T1000 (cell line): ENCODE data around the gene HOXC10.

Experiments
- DNase-seq: peaks from one replicate; lab custom pipeline; 2025; ENCODE audit warnings: mixed read lengths; lab: John Stamatoyannopoulos, UW

The HOXC10 gene

DNA sequence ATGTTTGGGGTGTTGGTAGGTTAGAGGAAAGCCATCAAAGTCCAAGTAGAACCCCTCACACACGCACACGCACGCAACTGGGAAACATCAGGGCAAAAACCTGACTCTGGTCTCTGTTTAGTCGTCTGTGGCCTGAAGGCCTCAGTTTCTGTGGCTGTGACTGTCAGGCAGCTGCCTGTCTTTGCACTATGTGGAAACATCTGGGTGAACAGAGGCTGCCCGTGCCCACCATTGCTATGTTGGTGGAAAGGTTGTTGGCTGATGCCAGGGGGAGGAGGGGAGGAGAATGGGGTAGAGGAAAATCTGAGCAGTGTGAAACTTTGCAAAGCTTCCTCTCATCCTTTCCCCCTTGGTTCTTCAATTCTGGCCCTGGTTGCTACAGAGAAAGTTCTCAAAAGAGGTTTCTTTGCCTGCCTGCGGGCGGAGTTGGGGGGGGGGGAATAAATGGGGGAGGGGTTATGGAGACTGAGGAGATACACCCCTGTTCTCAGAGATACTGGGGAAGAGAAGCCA is 7.5 kb downstream of the HOXC10 start:
- no peak for DNase-seq

DNA sequence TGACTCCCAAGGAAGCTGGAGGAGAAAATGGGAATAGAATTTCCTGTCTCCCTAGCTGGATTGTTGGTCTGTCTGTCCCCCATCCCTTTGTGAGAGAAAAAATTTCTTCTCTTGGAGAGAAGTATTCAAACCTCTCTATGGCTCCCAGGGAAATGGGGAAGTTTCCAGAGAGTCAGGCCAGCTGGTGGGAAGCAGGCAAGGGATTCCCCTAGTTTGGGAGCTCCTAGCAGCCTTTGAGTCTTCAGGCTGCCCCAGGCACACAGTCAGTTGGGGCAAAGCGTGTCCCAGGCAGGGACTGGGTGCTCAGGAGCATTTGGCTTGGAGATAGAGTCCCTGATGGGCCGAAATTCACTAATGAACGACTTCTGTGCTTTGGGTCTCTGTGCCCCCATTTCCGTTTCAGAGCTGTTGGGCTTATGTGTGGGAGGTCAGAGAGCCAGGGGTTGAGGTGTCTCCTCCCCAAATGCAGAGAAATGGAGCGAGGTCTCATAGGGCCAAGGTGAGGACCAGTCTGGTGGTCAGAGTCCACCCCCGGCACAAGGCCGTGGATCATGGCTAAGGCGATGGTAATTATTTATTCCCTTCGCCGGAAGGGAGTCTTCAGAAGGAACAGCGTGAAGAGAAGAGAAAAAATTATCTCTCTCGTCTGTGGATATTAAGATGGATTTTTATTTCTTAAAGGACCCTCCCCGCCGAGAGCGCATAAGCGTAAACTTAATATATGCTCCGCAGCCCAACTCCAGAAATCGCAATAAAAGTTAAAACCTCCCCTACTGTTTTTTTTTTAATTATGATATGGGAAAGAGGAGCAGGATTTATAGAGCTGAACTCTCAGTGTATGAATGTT is 8.4 kb downstream of the HOXC10 start:
- no peak for DNase-seq

DNA sequence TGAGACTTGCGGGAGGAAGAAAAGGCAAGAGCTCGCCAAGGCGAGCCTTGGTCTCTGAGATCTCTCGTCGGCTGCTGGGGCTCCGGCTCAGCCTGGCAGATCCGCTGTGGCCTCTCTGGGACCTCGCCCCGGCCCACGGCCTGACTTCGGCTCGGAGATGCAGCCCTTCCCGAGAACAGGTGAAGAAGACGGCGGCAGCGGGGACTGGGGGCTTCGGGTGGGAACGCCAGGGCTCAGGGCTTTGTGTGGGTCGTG is 9.0 kb downstream of the HOXC10 start:
- DNase-seq = no peak

DNA sequence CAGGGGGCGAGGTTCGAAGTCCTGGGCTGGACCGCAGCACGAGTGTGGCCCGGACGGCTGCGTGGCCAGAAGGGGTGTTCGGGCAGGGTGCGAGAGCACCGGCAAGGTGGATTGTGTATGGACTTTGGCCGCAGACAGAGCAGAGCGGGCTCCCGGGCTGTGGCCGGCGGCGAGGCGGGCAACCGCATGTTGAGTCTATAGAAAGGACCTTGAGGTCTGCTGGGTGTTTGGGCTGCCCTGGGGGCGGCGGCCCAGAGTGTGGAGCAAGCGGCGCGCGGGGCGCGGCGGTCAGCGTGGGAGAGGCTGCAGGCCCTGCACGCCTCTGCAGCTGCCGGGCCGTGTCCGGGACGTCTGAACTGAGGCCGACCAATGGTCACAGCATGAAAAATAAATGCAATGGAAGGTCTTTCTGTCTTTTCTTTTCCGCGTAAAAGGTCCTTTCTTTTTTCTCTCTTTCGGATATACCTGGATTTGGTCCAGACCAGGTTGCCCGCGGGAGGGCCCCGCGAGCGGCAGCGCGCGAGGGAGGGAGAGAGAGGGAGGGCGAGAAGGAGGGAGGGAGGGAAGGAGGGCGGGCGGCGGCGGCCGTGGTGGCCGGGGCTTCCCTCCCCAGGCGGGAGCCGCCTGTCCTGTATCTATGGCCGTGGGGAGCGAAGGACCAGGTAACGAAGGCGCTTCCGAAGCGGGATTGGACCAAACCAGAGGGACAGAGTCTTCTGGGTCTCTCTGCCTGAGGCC is 9.5 kb downstream of the HOXC10 start:
- DNase-seq = no peak

DNA sequence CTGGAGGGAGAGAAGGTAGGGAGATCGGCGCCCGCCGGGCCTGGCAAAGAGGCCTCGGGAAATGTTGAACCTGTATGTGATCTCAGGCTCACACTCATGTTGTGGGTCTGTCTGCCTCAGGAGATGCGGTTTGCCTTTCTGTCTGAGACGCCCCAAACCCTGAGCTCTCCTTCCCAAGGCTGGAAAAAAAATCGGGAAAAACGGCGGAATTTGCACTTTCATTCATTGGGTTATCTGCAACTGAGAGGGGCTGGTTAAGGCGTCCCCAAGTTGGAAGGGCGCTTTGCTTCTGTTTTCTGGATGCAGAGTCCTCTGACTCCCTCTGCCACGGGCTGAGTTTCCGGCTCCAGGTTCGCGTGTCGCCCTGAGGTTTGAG is 10.0 kb downstream of the HOXC10 start:
- DNase-seq = no peak

DNA sequence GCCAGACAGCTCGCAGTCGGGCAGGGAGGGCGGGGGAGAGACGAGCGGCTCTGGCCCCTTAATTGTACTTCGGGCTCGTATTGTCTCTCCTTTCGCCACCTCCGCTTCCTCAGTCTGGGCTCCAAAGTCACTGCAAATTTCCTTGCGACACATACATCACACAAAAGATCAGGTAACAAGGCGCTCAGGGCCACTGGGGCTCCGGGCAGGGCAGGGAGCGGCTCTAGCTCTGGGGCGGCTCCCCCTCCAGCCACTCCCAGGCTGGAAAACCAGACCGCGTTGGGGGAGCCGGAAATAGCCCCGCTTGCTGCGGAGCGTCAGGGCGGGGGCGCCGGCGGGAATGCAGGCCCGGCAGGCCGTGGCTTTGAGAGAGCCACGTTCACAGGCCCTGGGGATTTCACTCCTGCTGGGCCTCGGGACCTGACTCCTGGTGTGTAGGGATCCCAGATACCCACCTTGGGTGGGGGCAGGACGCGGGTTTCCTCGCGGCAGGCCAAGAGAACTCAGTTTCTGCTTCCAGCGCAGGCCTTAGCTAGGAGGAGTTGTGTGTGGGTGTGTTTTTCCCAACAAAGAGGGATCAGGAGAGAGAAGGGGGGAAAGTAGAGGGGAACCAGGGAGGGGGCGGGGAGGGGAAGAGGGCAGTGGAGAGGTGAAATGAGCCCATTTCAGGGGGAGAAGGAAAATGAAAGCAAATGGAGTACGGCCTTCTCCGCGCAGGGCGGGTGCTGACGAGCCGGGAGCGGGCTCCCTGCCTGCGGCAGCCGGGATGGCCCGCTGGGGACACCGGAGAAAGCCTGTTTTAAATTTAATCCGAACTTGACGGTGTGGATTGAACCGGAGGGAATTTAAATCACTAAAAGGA is 10.7 kb downstream of the HOXC10 start:
- no peak for DNase-seq

DNA sequence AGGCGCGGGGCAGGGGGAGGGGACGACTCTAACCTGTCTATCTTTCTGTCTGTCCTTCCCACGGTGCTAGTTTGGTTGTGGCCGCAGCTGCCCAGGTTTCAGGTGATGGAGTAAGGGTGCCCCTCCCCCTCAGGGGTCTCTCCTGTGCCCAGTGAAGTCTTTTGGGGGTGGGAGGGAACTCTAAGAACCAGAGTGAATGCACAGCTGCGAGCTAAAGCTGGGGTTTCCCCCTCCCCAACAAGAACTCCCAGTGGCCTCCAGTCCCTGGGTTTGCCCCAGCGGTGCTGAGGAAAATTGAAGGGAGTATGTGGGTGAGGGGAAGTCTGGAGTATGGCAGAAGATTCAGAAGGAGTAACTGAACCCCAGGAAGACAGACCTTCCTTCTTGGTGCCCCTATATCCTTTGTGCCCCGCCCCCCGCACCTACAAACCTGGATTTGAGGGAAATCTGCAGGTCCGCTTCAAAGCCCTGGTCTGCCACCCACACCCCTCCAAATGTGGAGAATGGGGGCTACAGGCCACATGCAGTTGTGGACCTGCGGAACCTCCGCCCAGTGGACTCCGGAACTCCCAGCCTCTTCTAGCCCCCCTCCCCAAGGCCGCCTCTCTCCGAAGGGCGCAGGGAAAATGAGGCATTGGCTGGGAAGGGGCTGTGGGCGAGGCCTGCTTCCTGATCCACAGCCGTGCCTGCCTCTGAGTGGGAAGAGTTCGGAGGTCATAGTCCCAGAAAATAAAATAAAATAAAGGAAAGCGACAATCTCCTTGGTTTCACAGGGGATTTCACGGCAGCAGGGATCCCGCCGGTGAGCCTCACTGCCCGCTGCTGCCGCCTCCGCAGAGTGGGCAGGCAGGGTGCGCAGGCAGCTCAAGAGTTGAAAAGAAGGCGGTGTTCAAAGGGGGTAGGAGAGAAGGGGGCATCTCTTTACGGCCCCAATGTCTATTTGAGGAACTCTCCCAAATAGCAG is 11.6 kb downstream of the HOXC10 start:
- no peak for DNase-seq

DNA sequence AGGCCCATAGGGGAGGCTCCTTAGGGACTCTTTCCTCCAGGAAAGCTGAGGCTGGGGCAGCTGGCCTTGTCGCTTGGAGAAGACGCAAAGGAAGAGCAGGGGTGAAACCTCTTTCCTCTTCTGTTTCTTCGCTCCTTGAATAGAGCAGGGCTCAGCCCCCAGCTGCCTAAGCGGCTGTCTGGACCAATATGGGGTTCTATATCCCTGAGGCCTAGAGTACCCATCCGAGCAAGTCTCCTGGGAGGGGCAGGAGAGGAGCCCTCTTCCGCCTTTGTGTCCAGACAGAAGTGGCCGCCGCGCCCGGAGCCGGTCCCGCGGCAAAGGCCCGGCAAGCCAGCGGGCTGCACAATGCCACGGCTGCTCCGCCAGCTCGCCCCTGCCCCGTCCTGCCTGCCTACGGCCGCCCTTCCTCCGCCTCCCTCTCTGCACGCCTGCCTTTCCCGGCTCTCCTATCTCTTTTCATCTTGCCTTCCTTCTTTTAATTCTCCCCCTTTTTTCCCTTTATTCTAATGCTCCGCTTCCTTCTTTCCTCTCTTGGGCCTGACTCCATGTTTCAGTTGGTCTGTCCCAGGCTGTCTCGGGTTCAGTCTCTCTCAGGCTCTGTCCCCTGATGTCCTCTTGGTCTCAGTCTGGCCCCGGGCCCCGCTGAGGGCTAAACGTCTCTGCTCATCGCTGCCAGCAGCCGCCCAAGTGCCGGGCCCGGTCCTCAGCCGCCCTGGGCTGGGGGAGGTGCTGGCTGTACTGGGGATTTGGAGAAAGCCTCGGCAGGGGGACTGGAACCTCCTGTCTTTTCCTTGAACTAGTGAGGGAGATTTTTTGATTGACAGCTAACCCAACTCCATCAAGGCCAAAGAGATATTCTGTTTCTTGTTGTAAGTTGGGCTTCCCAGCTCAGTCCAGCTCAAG is 12.5 kb downstream of the HOXC10 start:
- DNase-seq = no peak

DNA sequence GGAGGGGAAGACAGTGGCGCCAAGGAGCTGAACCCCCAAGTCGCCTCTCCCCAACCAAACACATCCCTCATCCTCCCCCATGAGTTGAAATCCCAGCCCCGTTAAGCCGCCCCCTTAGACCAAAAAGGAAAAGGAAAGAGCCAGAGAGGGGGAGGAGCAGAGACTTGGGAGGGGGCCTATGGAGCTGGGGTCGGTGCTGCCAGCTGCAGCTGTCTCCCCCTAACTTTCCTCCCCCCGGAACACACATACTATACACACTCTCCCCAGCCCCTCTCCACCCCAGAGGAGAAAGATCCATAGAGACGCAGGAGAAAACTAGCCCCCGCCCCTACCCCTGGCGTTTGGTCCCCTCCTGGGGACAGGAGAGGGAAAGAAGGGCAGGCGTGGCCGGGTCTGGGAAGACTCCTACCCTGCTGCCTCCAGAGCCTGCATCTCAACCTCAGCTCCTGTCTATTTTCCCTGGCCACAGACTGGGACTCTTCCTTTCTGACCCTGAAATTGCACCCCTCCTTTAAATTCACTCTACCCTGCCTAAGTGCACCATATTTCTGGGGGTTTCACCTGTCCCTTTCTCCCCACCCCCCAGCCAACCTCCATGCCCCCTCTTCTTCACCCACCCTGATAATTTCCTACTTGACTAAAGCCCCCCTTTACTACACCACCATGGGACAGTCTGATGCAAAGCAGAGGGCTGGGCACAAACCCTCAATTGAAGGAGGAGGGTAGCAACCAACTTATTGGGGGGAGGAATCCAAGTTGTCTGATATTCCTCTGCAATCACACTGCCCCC is 13.4 kb downstream of the HOXC10 start:
- DNase-seq = no peak

DNA sequence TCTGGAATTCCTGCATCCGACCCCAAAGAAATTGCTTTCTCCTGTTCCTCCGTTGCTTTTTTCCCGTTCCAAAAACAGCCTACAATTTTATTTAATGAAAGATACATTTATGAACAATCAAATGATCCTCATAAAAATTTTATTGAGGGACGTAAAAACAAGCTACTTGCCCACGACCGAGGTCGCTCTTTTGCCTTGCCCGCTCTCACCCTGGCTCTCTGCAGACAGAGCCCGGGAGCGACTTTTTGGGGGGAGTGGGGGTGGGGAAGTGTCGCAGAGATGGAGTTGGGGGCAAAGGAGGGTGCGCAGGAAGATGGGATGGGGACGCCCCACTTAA is 13.9 kb downstream of the HOXC10 start:
- DNase-seq = no peak

DNA sequence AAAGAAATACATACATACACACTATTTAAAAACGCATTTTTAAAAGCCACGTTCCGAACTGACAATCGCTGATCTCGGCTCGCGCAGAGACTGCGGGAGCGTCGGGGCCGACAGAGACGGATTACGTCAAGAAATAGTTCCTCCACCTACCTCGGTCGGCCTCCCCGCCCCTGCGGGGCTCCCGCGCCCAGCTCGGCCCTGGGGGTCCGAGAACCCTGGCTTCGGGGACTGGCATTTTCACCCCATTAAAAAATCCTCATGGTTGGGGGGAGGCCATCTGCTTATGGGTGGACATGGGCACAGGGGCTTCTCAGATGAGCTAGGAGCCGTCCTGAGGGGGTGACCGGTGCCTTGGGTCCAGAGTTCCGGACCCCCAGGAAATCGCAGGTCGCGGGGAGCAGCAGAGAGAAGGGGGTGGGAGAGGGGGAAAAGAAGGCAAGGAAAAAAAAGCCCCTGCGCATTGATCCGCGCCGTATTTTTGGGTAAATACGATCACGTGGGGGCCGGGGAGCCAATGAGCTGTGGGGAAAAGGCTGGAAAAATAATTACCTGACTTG is 14.7 kb downstream of the HOXC10 start:
- DNase-seq = no peak

DNA sequence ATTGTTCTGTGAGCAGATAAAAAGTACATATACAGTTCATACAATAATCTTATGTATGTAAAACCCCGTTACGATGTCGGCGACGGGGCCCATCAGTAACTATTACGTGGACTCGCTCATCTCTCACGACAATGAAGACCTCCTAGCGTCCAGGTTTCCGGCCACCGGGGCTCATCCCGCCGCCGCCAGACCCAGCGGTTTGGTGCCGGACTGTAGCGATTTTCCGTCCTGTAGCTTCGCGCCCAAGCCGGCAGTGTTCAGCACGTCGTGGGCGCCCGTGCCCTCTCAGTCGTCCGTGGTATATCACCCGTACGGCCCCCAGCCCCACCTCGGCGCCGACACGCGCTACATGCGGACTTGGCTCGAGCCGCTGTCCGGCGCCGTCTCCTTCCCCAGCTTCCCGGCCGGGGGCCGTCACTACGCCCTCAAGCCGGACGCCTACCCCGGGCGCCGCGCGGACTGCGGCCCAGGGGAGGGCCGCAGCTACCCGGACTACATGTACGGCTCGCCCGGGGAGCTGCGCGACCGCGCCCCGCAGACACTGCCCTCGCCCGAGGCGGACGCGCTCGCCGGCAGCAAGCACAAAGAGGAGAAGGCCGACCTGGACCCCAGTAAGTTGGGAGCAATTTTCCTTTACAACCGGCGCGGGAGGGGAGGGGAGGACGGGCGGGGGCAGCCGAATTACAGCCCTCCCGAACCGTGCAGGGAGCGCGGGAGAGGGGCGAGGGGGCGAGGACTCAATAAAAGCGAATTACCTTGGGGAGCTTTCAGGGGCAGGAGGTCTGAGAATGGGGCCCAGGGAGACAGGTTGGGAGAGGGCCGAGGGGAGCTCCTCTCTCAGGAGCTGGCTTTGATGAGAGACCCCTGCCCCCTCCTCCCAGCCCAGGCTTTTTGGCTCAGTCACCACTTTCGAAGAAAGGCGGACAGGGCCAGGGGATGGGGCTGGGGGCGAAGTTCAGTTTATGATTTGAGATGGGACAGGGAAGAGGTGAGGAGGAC is 15.5 kb downstream of the HOXC10 start, which contains the start of gene HOXC9:
TSS of gene HOXC9 (plus strand) at position 46 of the 999 bp plus-strand sequence. CDS start at position 74, 28 bp downstream.
- no peak for DNase-seq

DNA sequence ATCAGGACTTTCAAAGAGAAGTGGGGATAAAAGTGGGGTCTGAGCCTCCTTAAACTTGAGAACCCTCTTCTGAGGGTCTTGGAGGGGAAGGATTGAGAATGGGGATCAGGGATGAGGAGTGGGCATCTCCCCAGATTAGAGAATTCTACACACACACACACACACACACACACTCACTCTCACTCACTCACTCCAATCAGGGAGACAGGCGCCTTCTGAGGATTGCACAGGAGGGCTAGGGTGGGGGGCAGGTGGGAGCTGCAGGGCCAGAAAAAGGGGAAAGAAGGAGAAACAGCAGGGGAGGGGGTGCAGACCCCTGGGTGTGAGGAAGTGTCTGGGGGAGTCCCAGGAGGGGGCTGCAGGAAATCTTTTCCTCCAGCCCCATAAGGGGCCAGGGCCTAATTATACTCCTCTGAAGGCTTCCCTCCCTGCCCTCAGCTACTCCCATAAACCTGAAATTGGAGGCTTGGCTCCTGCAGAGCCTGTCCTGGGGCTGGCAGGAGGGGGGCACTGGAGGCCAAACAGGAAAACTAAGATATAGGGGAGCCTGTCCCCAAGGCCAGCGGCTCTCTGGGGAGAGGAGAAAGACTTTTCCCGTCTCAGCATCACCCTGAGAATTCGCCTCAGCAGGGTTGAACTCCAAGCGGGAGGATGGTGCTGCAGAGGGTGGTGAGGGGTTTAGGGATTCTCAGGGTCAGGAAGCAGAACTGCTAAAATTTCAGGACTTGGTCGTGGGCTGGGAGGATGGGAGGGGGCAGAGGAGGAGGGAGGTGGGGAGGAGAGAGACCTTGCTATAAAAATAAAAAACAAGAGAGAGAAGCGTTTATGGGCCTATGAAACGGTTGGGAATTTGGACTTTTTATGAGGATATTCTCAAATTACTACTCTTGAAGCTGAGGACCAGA is 16.6 kb downstream of the HOXC10 start:
- no peak for DNase-seq

DNA sequence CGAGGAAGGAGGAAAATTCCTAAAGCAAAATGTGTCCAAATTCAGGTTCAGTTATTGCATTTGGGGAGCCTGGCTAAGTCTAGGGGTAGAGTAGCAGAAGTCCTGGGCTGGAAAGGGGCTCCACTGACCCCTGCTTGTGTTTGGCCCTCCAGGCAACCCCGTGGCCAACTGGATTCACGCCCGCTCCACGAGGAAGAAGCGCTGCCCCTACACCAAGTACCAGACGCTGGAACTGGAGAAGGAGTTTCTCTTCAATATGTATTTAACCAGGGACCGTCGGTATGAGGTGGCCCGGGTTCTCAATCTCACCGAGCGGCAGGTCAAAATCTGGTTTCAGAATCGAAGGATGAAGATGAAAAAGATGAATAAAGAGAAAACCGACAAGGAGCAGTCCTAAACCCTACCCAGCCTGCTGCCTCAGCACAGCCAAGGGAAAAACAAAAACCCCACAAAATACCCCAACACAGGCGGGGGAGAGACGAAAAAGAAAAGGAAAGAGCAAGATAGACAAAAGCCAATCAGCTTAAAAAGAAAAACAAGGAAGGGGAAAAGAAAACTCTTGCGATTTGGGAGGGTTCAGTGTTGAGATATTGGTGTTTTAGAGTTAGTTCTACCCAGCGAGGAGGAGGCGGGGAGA is 17.4 kb downstream of the HOXC10 start:
- no peak for DNase-seq

DNA sequence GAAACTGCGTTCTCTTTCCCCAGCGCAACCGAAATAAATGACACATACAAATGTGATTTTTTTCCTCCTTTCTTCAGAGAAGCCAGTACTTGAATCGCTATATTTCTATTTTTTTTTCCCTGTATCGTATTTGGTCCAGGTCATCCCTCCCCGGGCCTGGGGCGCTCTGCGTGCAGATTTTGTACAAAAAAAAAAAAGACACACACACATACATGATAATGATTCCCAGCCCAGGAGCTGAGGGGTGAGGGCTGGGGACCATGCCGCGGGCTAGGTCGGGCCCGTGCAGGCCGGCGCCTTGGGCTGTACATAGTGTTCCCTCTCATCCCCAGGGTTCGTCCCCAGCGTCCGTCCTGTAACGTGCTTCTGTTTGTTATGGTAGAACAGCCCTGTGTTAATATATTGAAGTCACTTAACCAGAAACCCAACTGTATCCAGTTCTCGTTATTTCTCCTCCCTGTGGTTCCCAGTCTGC is 18.0 kb downstream of the HOXC10 start:
- no peak for DNase-seq

DNA sequence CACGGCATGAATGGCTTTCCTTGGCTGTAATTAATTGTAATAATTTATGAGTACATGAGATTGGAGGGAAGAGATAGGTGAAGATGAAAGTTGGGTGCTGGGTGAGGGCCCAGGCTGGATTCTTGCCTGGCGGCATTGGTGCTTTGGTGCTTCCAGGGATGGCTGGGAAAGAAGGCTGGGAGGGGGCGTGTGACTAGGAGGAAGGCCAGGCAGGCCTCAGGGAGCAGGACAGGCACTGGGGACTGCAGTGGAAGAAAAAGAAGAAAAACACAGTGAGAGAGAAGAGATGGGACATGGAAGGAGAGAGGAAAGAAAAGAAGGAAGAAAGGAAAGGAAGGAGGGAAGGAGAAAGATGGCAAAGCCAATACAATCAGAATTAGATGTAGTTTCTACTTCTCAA is 18.7 kb downstream of the HOXC10 start:
- DNase-seq = no peak
